H9 (cell line): ENCODE results near the gene PNPLA2. TPM values are rescaled to one million over a fixed set of nuclear protein-coding genes. Genes with fewer than 3 reads are reported as not detected.

Experiments used
- DNase-seq: peaks from one replicate; pipeline ENCODE4 v3.0.0-alpha.2; 2017
- H2AFZ ChIP-seq: one replicate; pipeline ENCODE4 v1.6.1; 2013; ENCODE audit warnings: mild to moderate bottlenecking, low read length, control low read depth, moderate library complexity
- H2AK5ac ChIP-seq: 2 replicates; pipeline ENCODE4 v1.6.1; 2013; ENCODE audit warnings: low read length, control low read depth, mixed read lengths; ENCODE audit not compliant: insufficient read length
- H2BK120ac ChIP-seq: one replicate; pipeline ENCODE4 v1.6.1; 2013; ENCODE audit warnings: low read depth, mild to moderate bottlenecking, low read length, control low read depth, inconsistent platforms; ENCODE audit not compliant: poor library complexity, severe bottlenecking
- H2BK12ac ChIP-seq: 2 replicates; pipeline ENCODE4 v1.6.1; 2013; ENCODE audit warnings: low read length, control low read depth, mixed read lengths, low read depth; ENCODE audit not compliant: insufficient read length
- H2BK15ac ChIP-seq: 2 replicates; pipeline ENCODE4 v1.6.1; 2013; ENCODE audit warnings: low read depth, low read length, control low read depth
- H2BK20ac ChIP-seq: one replicate; pipeline ENCODE4 v1.6.1; 2013; ENCODE audit warnings: low read depth, mild to moderate bottlenecking, low read length, control low read depth, inconsistent platforms; ENCODE audit not compliant: poor library complexity, severe bottlenecking
- H2BK5ac ChIP-seq: 2 replicates; pipeline ENCODE4 v1.6.1; 2013; ENCODE audit warnings: low read length, control low read depth, mixed read lengths; ENCODE audit not compliant: insufficient read length
- H3K14ac ChIP-seq: 2 replicates; pipeline ENCODE4 v1.6.1; 2013; ENCODE audit warnings: low read length, control low read depth; ENCODE audit not compliant: insufficient read depth
- H3K18ac ChIP-seq: 2 replicates; pipeline ENCODE4 v1.6.1; 2013; ENCODE audit warnings: low read depth, mild to moderate bottlenecking, mixed read lengths, low read length, control low read depth; ENCODE audit not compliant: insufficient read length
- H3K23ac ChIP-seq: 2 replicates; pipeline ENCODE4 v1.6.1; 2013; ENCODE audit warnings: low read length, control low read depth, mixed read lengths, low read depth; ENCODE audit not compliant: insufficient read length
- H3K23me2 ChIP-seq: 2 replicates; pipeline ENCODE4 v1.6.1; 2013; ENCODE audit warnings: low read depth, mild to moderate bottlenecking, mixed read lengths, low read length, control low read depth; ENCODE audit not compliant: insufficient read length, poor library complexity, severe bottlenecking
- H3K27ac ChIP-seq: 2 replicates; pipeline ENCODE4 v1.5.1; 2013; ENCODE audit warnings: low read length, control low read depth, mixed read lengths, low read depth; ENCODE audit not compliant: insufficient read length
- H3K27me3 ChIP-seq: 2 replicates; pipeline ENCODE4 v1.6.1; 2013; ENCODE audit warnings: low read length, control low read depth, inconsistent platforms; ENCODE audit not compliant: insufficient read depth
- H3K4ac ChIP-seq: 2 replicates; pipeline ENCODE4 v1.6.1; 2013; ENCODE audit warnings: low read depth, mild to moderate bottlenecking, control low read depth, inconsistent platforms, low read length, moderate library complexity
- H3K4me1 ChIP-seq: 2 replicates; pipeline ENCODE4 v1.6.1; 2013; ENCODE audit warnings: low read length, control low read depth, inconsistent platforms; ENCODE audit not compliant: insufficient read depth
- H3K4me2 ChIP-seq: 2 replicates; pipeline ENCODE4 v1.6.1; 2013; ENCODE audit warnings: low read length, control low read depth, mixed read lengths; ENCODE audit not compliant: insufficient read length, insufficient read depth
- H3K56ac ChIP-seq: 2 replicates; pipeline ENCODE4 v1.6.1; 2013; ENCODE audit warnings: low read depth, mild to moderate bottlenecking, mixed read lengths, low read length, control low read depth; ENCODE audit not compliant: insufficient read length
- H3K79me1 ChIP-seq: 2 replicates; pipeline ENCODE4 v1.6.1; 2013; ENCODE audit warnings: low read depth, mild to moderate bottlenecking, moderate library complexity, low read length, control low read depth, inconsistent platforms; ENCODE audit not compliant: insufficient read depth, poor library complexity, severe bottlenecking
- H3K79me2 ChIP-seq: 2 replicates; pipeline ENCODE4 v1.6.1; 2013; ENCODE audit warnings: low read length, control low read depth, inconsistent platforms; ENCODE audit not compliant: insufficient read depth
- H3K9ac ChIP-seq: 2 replicates; pipeline ENCODE4 v1.6.1; 2013; ENCODE audit warnings: low read length, control low read depth, mixed read lengths; ENCODE audit not compliant: insufficient read length; ENCODE audit errors: extremely low read depth
- H3K9me3 ChIP-seq: one replicate; pipeline ENCODE4 v1.6.1; 2013; ENCODE audit warnings: low read depth, low read length, inconsistent platforms; ENCODE audit not compliant: control insufficient read depth
- H3T11ph ChIP-seq: one replicate; pipeline ENCODE4 v1.6.1; 2013; ENCODE audit warnings: mild to moderate bottlenecking, low read length, control low read depth, inconsistent platforms
- H4K20me1 ChIP-seq: one replicate; pipeline ENCODE4 v1.6.1; 2013; ENCODE audit not compliant: control insufficient read depth, insufficient read length, insufficient read depth
- H4K5ac ChIP-seq: 2 replicates; pipeline ENCODE4 v1.6.1; 2013; ENCODE audit warnings: low read depth, mild to moderate bottlenecking, mixed read lengths, low read length, control low read depth; ENCODE audit not compliant: insufficient read length
- H4K8ac ChIP-seq: replicated peaks from 2 replicates; pipeline ENCODE4 v1.6.1; 2013; ENCODE audit warnings: low read length, control low read depth, mixed read lengths, low read depth; ENCODE audit not compliant: insufficient read length
- H4K91ac ChIP-seq: 2 replicates; pipeline ENCODE4 v1.6.1; 2013; ENCODE audit warnings: low read depth, mild to moderate bottlenecking, moderate library complexity, mixed read lengths, low read length, control low read depth; ENCODE audit not compliant: insufficient read length
- H3K27ac Mint-ChIP-seq, 3 experiments: 2 replicates in 2 of 3; 3 replicates in 1 of 3; pipeline ENCODE4 v1.8.0; 2020 to 2021; ENCODE audit warnings: mixed read lengths in 3 of 3, mild to moderate bottlenecking in 1 of 3, moderate library complexity in 1 of 3
- H3K27me3 Mint-ChIP-seq: 2 replicates; pipeline ENCODE4 v1.8.0; 2021; ENCODE audit warnings: low read depth, mild to moderate bottlenecking, moderate library complexity, mixed read lengths
- H3K36me3 Mint-ChIP-seq, 3 experiments: 2 replicates in 2 of 3; 3 replicates in 1 of 3; pipeline ENCODE4 v1.8.0; 2020 to 2021; ENCODE audit warnings: low read depth in 3 of 3, mixed read lengths in 3 of 3; ENCODE audit not compliant: insufficient read depth in 1 of 3
- H3K4me1 Mint-ChIP-seq, 2 experiments: 2 replicates each; pipeline ENCODE4 v1.8.0; 2020; ENCODE audit warnings: mixed read lengths in 2 of 2
- H3K4me3 Mint-ChIP-seq, 2 experiments: 2 replicates in 1 of 2; 3 replicates in 1 of 2; pipeline ENCODE4 v1.8.0; 2020 to 2021; ENCODE audit warnings: mild to moderate bottlenecking in 2 of 2, mixed read lengths in 2 of 2, moderate library complexity in 1 of 2
- H3K9me3 Mint-ChIP-seq, 2 experiments: 2 replicates in 1 of 2; 3 replicates in 1 of 2; pipeline ENCODE4 v1.8.0; 2020; ENCODE audit warnings: mild to moderate bottlenecking in 2 of 2, mixed read lengths in 2 of 2, moderate library complexity in 1 of 2
- WGBS: extraction: QIAGEN DNeasy Blood & Tissue Kit; methylation state at CpG from one replicate; pipeline ENCODE4 v1.1.7; 2013; ENCODE audit warnings: missing lambda C conversion rate, low lambda C conversion rate, mixed read lengths; ENCODE audit not compliant: insufficient read length; ENCODE audit errors: extremely low coverage; 5-methylcytosine and 5-hydroxymethylcytosine counted together
- total RNA-seq: library from RNA; stranded (reverse); gene quantifications from 2 replicates; pipeline ENCODE4 v1.2.1, GENCODE V29; 2021
- TF ChIP-seq, protein P1 (sequence below): fragments of 200-600 bp; sonication (generic); conservative IDR thresholded peaks from 3 replicates; pipeline ENCODE4 v1.8.0; 2021; ENCODE audit warnings: antibody characterized with exemption, mild to moderate bottlenecking

The PNPLA2 gene
- total RNA-seq, 1 experiment from 2014 or later, result 67.3 TPM

DNA sequence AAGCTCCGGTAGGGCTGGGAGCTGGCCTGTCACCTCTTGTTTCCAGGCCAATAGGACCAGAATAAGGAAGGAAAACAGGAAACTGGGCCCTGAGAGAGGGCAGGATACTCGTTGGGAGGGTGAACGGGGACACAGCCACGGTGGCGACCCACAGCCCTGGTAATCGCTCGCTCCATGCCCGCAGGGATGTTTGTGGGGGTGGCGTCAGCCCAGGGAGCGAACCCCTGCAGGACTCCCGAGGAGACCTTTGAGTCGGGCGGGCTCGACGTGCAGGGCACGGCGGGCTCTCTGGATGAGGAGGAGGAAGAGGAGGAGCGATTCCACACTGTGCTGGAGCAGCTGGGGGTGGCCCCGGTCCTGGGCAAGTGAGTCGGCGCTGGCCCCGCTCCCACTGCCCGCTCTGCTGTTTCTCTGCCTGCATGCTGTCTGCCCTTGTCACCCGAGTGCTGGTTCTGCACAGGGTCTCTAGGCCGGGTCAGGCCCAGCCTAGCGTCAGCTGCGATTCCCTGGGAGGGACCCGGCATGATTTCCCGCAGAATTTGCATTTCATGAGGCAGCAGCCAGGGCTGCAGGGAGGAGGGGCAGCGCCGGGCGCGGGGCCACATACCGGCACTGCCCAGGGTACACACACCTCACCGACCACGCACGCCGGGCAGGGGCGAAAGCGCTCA, 10.6 kb downstream of the PNPLA2 start:
- Histone ChIP-seq H3K23ac (no peak overlapping the region), H3K56ac (no peak overlapping the region), H2BK12ac (no peak overlapping the region), H2BK5ac (no peak overlapping the region), H3K27me3 (peaks cover 9% of the 10 kb centered on the region; the same call in 1 of the 2 replicates), H3K14ac (no peak overlapping the region), H3K23me2 (peaks cover 32% of the 10 kb centered on the region), H3K27ac (no peak overlapping the region), H4K91ac (no peak overlapping the region), H2AFZ (no peak overlapping the region), H2BK120ac (no peak overlapping the region), H3K4ac (no peak overlapping the region), H3K4me2 (peak overlapping the region; percentile 56), H2BK15ac (no peak overlapping the region), H3K79me2 (no peaks in the 10 kb centered on the region), H3K9ac (no peak overlapping the region), H3K4me1 (no peaks in the 10 kb centered on the region; the same call in 1 of the 2 replicates), H3K18ac (no peak overlapping the region), H2BK20ac (no peak overlapping the region), H4K8ac (no peak overlapping the region), H2AK5ac (no peak overlapping the region), H3T11ph (no peak overlapping the region), H3K9me3 (no peaks in the 10 kb centered on the region), H4K20me1 (no peaks in the 10 kb centered on the region), H4K5ac (no peak overlapping the region), H3K79me1 (no peaks in the 10 kb centered on the region)
- no CpG with 5 or more reads among the region's 40 CpGs for WGBS
- TF ChIP-seq, protein P1, sequence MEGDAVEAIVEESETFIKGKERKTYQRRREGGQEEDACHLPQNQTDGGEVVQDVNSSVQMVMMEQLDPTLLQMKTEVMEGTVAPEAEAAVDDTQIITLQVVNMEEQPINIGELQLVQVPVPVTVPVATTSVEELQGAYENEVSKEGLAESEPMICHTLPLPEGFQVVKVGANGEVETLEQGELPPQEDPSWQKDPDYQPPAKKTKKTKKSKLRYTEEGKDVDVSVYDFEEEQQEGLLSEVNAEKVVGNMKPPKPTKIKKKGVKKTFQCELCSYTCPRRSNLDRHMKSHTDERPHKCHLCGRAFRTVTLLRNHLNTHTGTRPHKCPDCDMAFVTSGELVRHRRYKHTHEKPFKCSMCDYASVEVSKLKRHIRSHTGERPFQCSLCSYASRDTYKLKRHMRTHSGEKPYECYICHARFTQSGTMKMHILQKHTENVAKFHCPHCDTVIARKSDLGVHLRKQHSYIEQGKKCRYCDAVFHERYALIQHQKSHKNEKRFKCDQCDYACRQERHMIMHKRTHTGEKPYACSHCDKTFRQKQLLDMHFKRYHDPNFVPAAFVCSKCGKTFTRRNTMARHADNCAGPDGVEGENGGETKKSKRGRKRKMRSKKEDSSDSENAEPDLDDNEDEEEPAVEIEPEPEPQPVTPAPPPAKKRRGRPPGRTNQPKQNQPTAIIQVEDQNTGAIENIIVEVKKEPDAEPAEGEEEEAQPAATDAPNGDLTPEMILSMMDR, result no peak
- no peak overlapping the region for H3K27ac Mint-ChIP-seq
- peak overlapping the region; percentile 64 to 80 for H3K4me3 Mint-ChIP-seq
- H3K36me3 Mint-ChIP-seq, result peaks cover 4 to 10% (median 7%) of the 10 kb centered on the region in 3 experiments; a peak in 6 of 7 replicates
- DNase-seq, result peak; percentile 58
- peaks cover 36% of the 10 kb centered on the region for H3K27me3 Mint-ChIP-seq
- no peaks in the 10 kb centered on the region for H3K9me3 Mint-ChIP-seq
- peaks cover 37 to 52% of the 10 kb centered on the region in 2 experiments for H3K4me1 Mint-ChIP-seq
